ENCODE results near the gene DAAM1. TPM values are rescaled to one million over a fixed set of nuclear protein-coding genes. Genes with fewer than 3 reads are reported as not detected.

Gene DAAM1
- total RNA-seq, 4 donors from 2014 or later = 25.3 to 47.2 (median 37.8) TPM

- H3K4me1 ChIP-seq = peaks cover 61 to 65% of the 10 kb centered on the region in 2 donors
- no peak for DNase-seq
- H3K36me3 ChIP-seq = no peaks in the 10 kb centered on the region
- H3K27me3 ChIP-seq = no peaks in the 10 kb centered on the region
- TF ChIP-seq, protein P1, sequence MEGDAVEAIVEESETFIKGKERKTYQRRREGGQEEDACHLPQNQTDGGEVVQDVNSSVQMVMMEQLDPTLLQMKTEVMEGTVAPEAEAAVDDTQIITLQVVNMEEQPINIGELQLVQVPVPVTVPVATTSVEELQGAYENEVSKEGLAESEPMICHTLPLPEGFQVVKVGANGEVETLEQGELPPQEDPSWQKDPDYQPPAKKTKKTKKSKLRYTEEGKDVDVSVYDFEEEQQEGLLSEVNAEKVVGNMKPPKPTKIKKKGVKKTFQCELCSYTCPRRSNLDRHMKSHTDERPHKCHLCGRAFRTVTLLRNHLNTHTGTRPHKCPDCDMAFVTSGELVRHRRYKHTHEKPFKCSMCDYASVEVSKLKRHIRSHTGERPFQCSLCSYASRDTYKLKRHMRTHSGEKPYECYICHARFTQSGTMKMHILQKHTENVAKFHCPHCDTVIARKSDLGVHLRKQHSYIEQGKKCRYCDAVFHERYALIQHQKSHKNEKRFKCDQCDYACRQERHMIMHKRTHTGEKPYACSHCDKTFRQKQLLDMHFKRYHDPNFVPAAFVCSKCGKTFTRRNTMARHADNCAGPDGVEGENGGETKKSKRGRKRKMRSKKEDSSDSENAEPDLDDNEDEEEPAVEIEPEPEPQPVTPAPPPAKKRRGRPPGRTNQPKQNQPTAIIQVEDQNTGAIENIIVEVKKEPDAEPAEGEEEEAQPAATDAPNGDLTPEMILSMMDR (IDR thresholded peaks at IDR 0.05) = no peak
- no peak for TF ChIP-seq POLR2A (IDR thresholded peaks at IDR 0.05)
- H3K9me3 ChIP-seq = no peaks in the 10 kb centered on the region
- H3K27ac ChIP-seq = peak overlapping the region; percentile 72 to 77 (median 73)
- WGBS, 2 donors = 72 to 75% methylated on average over 4 of the region's 4 CpGs
- intact Hi-C loops (cut with DNase I) = no loop called here
- H3K4me3 ChIP-seq (replicated peaks in 1 of 3) = no peak overlapping the region
Measured at GRCh38 chr14:59341858-59342477, 153.5 kb downstream of the DAAM1 start.

DNA sequence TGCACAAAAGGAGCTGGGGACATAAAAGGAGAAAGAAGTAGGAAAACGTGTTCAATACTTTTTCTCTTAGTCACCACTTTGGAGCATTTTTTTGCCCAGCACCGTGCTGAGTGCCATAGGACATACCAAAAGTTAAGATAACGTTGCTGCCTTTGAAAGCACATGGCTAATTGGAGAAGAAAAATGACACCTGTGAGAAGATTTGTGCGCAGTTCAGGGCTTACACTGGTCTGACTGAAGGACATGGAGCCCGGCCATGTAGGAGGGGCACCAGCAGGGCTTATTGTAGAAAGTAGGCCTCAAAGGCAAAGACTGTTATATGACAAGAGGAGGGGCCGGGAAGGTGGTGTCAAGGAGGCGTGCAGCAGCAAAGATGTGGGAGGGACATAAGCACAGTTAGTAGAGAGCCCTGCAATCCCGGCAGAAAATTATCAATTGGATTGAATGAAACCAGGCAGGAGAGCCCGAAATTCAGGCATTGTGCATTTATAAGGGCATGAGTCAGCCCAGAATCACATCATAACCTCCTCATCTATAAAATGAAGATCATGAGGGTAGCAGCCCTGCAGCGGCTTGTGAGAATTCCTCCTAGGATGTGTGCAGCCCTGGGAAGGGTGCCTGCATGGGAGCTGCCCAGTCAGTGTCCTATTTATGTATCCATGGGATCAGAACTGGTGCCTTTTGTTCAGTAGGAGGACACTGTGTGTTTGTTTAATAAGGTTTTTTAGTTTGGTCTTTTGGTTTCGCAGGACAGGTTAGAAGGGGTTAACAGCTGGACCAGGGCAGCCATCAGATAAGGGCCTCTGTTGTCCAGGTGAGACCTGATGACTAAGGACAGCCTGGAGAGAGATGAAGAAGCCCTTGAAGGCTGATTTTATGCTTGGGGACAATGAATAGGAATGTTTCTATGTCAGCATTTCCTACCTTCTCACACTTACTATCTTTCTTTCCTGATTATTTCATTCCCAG is 154.3 kb downstream of the DAAM1 start:
- H3K36me3 ChIP-seq = no peaks in the 10 kb centered on the region
- intact Hi-C loops (cut with DNase I) = no loop called here
- 56 to 68% methylated on average over 11 of the region's 11 CpGs for WGBS, 2 donors
- H3K9me3 ChIP-seq = no peaks in the 10 kb centered on the region
- no peak overlapping the region for H3K4me3 ChIP-seq (replicated peaks in 1 of 3)
- peak; percentile 59 to 69 for DNase-seq
- TF ChIP-seq, protein P1 (IDR thresholded peaks at IDR 0.05) = no peak
- no peak for TF ChIP-seq POLR2A (IDR thresholded peaks at IDR 0.05)
- peak overlapping the region; percentile 72 to 77 (median 73) for H3K27ac ChIP-seq
- peaks cover 53 to 56% of the 10 kb centered on the region in 2 donors for H3K4me1 ChIP-seq
- H3K27me3 ChIP-seq = no peaks in the 10 kb centered on the region

DNA sequence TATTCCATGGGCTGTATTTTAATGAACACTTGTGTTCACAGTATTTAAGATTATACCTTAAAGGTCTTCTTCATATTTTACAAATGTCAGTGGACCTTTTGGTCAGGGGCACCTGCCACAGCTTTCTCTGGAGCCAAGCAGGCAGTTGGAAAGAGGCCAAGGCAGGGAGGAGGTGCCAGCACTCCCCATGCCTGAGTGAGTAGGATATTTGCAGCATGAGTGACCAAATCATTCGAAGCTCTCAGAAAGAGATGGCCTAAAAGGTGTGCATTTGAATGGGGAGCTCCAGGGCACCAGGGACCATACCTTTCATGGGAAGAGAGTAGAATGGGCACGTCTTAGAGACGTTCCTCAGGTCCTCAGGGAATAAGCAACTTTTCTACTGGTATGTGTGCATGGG is 155.1 kb downstream of the DAAM1 start:
- 15 to 27% methylated on average over 3 of the region's 3 CpGs for WGBS, 2 donors
- no peaks in the 10 kb centered on the region for H3K9me3 ChIP-seq
- peak; percentile 92 to 95 for DNase-seq
- peak overlapping the region; percentile 72 to 77 (median 73) for H3K27ac ChIP-seq
- H3K27me3 ChIP-seq = no peaks in the 10 kb centered on the region
- no peak overlapping the region for H3K4me3 ChIP-seq (replicated peaks in 1 of 3)
- no peaks in the 10 kb centered on the region for H3K36me3 ChIP-seq
- peaks cover 54 to 56% of the 10 kb centered on the region in 2 donors for H3K4me1 ChIP-seq
- no peak for TF ChIP-seq POLR2A (IDR thresholded peaks at IDR 0.05)
- TF ChIP-seq, protein P1 (IDR thresholded peaks at IDR 0.05) = no peak
- intact Hi-C loops (cut with DNase I) = no loop called here

DNA sequence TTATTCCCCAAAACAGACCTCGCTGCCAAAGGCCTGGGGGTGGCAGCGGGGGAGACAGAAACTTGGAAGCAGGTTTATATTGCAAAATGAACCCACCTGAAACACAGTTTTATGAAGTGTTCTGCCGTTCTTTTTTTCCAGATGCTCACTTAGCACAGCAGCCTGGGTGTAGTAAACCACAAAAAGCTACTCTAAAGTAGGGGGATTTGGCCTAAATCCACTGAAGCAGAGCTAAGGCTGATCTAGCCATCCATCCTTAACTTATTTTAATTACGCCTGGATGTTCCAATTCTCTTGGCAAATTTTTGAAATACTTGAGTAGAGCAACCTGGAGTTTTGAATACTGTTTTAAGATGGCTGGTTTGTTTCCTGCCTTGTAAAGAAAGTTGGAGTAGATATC is 155.5 kb downstream of the DAAM1 start:
- WGBS, 2 donors = 42 to 47% methylated on average over 4 of the region's 4 CpGs
- Histone ChIP-seq H3K9me3 (no peaks in the 10 kb centered on the region), H3K4me3 (replicated peaks in 1 of 3) (no peak overlapping the region), H3K36me3 (no peaks in the 10 kb centered on the region), H3K27me3 (no peaks in the 10 kb centered on the region), H3K27ac (peak overlapping the region; percentile 72 to 77 (median 73)), H3K4me1 (peaks cover 58 to 60% of the 10 kb centered on the region in 2 donors)
- no peak for DNase-seq
- intact Hi-C loops (cut with DNase I) = no loop called here
- no peak for TF ChIP-seq POLR2A (IDR thresholded peaks at IDR 0.05)
- TF ChIP-seq, protein P1 (IDR thresholded peaks at IDR 0.05) = no peak

Measured in thyroid gland (tissue), 4 donors.